HG02571 (cell line): ENCODE data around the gene UNKL.
A peak's percentile ranks its signal among the peaks of the same experiment; 100 is the strongest.

Experiments used
- ATAC-seq: cut with Tn5 transposase; IDR thresholded peaks from one replicate; pipeline ENCODE4 v1.9.1; 2021; ENCODE audit warnings: mild to moderate bottlenecking, moderate library complexity; ENCODE audit not compliant: unreplicated experiment

UNKL gene

GRCh38 chr16:1356061-1356900 is 58.2 kb downstream of the UNKL start:
- no peak for ATAC-seq

GRCh38 chr16:1355591-1355990 is 58.9 kb downstream of the UNKL start:
- no peak for ATAC-seq

GRCh38 chr16:1354815-1355540 is 59.5 kb downstream of the UNKL start:
- no peak for ATAC-seq

GRCh38 chr16:1351582-1352362 is 62.7 kb downstream of the UNKL start, which contains the start of the genes GNPTG and TSR3:
Gene GNPTG, plus strand, starts transcription at chr16:1351931. Its CDS starts 35 bp downstream, at chr16:1351966.
Gene TSR3, minus strand, starts transcription at chr16:1351878. Its CDS starts 74 bp downstream, at chr16:1351804.
- ATAC-seq: peak; percentile 64

- ATAC-seq: peak; percentile 20
Observed at GRCh38 chr16:1351215-1351581, 63.3 kb downstream of the UNKL start.

GRCh38 chr16:1350691-1351090 is 63.8 kb downstream of the UNKL start:
- ATAC-seq: no peak

- no peak for ATAC-seq
Observed at GRCh38 chr16:1349951-1350350, 64.6 kb downstream of the UNKL start.

- ATAC-seq: no peak
Observed at GRCh38 chr16:1349351-1349750, 65.2 kb downstream of the UNKL start.

GRCh38 chr16:1348926-1349325 is 65.6 kb downstream of the UNKL start:
- ATAC-seq: no peak

GRCh38 chr16:1348441-1348840 is 66.1 kb downstream of the UNKL start:
- no peak for ATAC-seq

- no peak for ATAC-seq
Observed at GRCh38 chr16:1347962-1348361, 66.5 kb downstream of the UNKL start.

- no peak for ATAC-seq
Observed at GRCh38 chr16:1347286-1347855, 67.1 kb downstream of the UNKL start.

- ATAC-seq: no peak
Observed at GRCh38 chr16:1346422-1347285, 67.8 kb downstream of the UNKL start.

- no peak for ATAC-seq
Observed at GRCh38 chr16:1345651-1346421, 68.7 kb downstream of the UNKL start.

- ATAC-seq: no peak
Observed at GRCh38 chr16:1345087-1345486, 69.4 kb downstream of the UNKL start.

- ATAC-seq: no peak
Observed at GRCh38 chr16:1344499-1344898, 70.0 kb downstream of the UNKL start.

GRCh38 chr16:1343428-1344242 is 70.9 kb downstream of the UNKL start:
- peak; percentile 4 for ATAC-seq
